SW 1271 (cell line): Measurements from ENCODE around the gene TFCP2L1.
"Not testable (repeated sequence)": the region's sequence is repeated elsewhere in the genome, so short reads cannot be mapped to it uniquely, and the experiment has no call there.

Experiments
- DNase-seq, 2 experiments: peaks; one replicate each; lab custom pipeline; 2025; lab: John Stamatoyannopoulos, UW

TFCP2L1 gene, protein sequence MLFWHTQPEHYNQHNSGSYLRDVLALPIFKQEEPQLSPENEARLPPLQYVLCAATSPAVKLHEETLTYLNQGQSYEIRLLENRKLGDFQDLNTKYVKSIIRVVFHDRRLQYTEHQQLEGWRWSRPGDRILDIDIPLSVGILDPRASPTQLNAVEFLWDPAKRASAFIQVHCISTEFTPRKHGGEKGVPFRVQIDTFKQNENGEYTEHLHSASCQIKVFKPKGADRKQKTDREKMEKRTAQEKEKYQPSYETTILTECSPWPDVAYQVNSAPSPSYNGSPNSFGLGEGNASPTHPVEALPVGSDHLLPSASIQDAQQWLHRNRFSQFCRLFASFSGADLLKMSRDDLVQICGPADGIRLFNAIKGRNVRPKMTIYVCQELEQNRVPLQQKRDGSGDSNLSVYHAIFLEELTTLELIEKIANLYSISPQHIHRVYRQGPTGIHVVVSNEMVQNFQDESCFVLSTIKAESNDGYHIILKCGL

DNA sequence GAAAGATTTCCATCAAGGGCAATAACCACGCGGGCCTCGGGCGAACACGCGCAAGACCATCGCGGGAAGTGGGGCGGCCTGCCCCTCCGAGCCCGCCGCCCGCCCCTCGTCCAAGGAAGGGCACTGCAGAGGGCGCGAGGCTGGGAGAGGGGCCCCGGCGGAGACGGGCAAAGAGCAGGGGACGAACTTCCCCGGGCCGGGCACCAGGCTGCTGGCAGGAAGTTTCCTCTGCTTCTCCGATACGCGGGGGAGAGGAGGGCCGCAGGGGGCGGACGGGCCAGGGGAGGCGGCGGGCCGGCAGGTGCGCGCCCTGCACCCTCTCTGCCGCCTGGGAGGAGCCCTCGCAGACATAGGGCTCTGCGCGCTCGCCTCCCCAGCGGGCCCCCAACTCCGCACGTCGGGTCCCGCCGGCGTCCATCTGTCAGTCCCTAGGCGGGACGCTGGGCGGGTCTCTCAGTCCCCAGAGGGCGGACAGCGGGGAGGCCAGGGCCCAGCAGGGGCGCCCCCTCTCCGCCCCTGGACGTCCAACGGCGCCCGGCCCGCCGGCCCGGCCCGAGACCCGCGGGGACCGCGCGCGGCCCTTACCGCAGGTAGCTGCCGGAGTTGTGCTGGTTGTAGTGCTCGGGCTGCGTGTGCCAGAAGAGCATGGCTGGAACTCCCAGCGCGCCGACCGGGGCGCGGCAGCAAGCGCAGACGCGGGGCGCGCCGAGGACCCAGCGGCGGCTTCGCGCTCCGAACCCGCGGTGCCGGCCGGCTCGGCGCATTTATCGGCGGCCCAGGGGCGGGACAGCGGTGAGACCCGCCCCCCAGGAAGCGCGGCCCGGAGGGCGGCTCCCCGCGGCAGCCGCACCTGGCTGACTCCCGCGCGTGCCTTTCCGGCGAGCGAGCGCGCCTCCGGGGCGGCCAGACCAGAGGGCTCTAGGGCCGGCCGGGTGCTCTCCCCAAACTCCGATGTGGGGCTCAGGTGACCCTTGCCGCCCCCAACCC, at the start of gene TFCP2L1:
TFCP2L1 (minus strand) TSS at position 740 of the 987 bp plus-strand sequence; CDS start at position 647, 93 bp downstream.
- DNase-seq = no peak

DNA sequence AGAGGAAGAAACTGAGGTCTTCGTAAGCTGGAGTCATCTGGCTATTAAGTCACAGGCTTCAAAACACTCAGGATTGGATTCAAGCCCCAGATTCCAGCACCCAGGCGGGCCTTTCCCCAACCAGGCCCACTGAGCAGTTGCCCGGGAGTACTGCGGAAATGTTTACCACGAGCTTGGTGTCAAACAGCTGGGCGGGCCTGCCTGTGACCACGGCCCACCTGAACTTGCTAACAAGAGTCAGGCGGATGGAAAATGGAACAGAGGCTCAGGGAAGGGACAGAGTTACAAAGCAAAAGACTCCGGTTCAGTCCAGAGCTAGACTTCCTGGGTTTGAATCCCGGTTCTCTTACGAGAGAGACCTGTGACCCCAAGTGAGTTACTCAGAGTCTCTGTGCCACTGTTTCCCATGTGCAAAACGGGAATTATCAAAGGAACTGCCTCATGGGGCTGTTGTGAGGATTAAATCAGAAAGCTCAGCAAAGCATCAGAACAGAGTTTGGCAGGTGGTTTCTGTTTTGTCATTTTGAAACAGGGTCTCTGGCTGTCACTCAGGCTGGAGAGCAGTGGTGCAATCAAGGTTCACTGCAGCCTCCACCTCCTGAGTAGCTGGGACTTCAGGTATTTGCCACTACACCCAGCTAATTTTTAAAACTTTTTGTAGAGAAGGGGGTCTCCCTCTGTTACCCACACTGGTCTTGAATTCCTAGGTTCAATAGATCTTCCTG, 49.0 kb upstream of the TFCP2L1 start:
- no peak for DNase-seq

DNA sequence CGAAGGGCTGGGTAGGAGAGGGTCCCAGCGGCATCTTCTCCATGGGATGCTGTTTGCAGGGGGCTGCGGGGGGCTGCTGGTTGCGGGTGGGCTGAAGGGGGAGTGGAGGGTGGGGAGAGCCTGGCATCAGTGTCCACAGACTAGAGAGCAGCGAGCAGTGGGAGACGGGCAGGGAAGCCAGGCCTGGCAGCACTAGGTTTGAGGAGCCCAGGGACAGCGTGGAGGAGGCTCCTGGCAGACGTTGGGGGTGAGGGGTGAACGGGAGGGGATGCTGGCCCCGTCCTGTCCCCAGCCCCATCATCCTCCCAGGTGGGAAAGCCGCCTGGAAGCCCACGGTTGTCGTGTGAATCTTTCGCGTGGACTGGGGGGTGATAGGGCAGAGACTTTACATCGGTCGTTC, 48.2 kb upstream of the TFCP2L1 start:
- DNase-seq = no peak

DNA sequence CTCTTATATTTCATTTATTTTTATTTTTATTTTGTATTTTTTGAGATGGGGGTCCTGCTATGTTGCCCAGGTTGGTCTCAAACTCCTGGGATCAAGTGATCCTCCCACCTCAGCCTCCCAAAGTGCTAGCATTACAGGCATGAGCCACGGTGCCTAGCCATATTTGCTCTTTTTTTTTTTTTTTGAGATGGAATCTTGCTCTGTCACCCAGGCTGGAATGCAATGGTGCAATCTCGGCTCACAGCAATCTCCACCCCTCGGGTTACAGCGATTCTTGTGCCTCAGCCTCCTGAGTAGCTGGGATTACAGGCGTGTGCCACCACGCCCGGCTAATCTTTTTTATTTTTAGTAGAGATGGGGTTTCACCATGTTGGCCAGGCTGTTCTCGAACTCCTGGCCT, 46.3 kb upstream of the TFCP2L1 start:
- DNase-seq = not testable (repeated sequence)

DNA sequence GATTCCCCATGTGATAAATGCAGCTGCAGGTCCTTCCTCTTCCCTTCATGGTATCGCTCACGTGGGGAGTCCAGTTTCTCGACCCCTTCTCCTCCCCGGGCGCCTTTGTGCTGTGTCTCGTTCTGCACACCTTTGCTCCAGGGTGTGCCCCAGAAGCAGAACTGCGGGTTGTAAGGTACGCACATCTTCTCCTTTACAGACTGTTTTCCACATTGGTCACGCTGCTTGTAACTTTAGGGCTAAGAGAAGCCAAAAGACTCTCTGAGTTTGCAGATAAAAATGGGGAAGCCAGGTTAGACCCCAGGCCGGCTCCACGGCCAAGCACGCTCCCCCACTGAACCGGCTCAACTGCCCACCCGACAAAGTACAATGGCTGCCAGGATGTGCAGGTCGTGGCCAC, 45.9 kb upstream of the TFCP2L1 start:
- DNase-seq = no peak

DNA sequence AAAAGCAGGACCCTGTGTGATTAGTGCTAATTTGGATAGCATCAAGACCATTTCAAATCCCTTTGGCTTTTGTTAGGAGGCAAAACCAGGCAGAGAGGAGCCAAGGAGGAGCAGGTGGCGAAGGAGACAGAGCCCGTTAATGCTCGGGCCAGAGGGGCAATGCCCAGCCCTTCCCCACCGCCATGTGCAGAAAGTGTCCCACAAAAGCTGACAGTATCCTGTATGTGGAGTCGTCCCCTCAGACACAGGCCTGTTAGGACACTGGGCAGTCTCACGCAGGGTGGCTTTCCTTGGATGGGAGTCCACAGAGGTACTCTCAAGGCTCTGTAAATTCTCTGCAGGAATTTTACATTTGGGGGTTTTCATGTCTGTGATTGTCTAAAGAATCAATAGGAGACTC, 44.8 kb upstream of the TFCP2L1 start:
- no peak for DNase-seq

DNA sequence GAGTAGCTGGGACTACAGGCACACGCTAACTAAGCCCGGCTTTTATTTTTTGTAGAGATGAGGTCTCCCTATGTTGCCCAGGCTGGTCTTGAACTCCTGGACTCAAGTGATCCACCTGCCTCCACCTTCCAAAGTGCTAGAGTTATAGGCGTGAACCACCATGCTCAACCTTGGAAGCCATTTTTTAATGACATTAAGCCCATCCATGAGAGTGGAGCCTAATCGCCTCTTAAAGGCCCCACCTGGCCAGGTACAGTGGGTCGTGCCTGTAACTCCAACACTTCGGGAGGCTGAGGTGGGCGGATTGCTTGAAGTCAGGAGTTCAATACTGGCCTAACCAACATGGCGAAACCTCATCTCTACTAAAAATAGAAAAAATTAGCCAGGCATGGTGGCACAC, 41.6 kb upstream of the TFCP2L1 start:
- DNase-seq = no peak

DNA sequence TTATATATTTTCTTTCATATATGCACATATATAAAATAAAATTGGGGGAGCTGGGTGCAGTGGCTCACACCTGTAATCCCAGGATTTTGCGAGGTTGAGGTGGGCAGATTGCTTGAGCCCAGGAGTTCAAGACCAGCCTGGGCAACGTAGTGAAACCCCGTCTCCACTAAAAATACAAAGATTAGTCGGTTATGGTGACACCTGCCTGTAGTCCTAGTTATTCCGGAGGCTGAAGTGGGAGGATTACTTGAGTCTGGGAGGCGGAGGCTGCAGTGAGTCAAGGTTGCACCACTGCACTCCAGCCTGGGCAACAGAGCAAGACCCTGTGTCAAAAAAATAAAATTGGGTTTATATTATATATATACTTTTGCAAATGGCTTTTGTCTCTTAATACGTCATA, 39.6 kb upstream of the TFCP2L1 start:
- no peak for DNase-seq

DNA sequence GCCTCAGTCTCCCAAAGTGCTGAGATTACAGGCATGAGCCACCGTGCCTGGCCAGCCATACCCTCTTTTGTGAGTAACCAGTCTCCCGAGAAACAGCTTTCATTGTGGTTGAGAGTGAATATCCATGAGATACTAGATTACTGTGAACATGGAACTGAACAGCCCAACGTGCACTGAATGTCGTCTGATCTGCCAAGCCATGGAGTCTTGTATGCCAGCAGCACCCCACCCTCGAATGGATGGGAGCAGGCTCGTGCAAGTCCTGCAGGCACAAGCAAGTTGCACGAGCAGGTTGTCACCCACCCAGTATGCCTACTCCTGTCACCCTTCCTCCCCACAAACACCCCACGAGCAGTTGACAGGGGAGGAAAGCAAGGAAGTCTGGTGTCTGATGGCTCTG, 36.5 kb upstream of the TFCP2L1 start:
- DNase-seq = no peak

DNA sequence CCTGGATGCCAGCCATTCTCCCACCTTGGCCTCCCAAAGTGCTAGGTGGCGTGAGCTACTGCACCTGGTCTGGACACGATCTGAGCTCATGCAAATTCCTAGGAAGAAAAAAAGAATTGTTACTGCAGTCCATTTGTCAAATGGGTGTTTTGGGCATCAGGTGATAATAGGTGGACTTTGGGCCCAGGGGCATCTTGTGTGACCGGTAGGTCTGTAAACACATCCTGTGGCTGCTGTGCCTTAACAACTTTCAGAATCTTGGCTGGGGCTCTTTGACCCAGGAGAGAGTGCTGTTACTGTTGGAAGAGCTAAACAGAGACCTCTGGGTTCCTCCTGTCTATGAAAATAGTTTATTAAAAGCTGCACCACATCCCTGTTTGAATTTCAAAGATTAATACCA, 34.9 kb upstream of the TFCP2L1 start:
- no peak for DNase-seq

DNA sequence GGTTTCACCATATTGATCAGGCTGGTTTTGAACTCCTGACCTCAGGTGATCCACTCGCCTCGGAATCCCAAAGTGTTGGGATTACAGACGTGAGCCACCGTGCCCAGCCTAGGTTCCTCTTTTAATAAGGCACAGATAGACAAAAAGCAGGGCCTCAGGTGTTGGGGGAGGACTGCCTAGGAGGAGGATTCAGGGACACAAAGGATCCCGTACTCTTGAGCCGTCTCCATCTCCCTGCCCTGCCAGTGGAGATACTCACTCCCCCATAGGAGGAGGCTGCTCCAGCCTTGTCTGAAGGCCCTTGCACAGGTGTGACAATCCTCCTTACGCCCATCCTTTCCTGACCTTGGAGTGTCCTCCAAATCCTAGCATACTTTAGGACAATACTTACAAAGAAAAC, 32.0 kb upstream of the TFCP2L1 start:
- DNase-seq = no peak

DNA sequence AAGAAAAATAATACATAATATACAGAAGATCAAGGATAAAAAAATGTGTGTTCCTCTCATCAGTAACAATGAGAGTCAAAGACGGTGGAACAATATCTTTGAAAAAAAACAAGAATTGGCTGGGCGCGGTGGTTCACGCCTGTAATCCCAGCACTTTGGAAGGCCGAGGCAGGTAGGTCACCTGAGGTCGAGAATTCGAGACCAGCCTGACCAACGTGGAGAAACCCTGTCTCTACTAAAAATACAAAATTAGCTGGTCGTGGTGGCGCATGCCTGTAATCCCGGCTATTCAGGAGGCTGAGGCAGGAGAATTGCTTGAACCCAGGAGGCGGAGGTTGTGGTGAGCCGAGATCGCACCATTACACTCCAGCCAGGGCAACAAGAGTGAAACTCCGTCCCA, 28.7 kb upstream of the TFCP2L1 start:
- DNase-seq = not testable (repeated sequence)

DNA sequence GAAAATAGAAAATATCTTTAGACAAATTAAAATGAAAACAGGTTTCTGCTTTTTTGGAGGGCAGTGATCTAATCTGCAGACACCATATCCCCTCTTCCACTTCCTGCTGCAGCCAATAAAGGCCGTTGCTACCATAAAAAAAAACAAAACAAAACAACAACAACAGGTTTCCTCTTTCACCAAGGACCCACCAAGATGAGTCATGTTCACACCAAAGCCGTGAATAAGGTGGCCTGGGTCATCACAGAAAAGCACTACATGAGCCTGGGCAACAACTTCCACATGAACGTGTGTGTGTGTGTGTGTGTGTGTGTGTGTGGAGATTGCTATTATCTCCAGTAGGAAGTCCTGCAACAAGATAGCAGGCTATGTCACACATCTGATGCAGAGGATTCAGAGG, 24.8 kb upstream of the TFCP2L1 start:
- DNase-seq = no peak

DNA sequence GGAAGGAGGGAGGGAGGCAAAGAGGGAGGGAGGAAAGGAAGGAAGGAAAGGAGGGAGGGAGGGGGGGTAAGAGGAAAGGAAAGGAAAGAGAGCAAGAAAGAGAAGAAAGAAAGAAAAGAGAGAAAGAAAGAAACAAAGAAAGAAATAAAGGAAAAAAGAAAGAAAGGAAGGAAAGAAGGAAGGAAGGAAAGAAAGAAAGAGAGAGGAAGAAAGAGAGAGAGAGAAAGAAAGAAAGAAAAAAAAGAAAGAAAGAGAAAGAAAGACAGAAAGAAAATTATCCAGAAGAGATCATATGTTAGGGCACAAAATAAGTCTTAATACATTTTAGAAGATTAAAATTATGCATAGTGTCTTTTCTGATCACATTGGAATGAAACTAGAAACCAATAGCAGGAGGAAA, 24.3 kb upstream of the TFCP2L1 start:
- no peak for DNase-seq

DNA sequence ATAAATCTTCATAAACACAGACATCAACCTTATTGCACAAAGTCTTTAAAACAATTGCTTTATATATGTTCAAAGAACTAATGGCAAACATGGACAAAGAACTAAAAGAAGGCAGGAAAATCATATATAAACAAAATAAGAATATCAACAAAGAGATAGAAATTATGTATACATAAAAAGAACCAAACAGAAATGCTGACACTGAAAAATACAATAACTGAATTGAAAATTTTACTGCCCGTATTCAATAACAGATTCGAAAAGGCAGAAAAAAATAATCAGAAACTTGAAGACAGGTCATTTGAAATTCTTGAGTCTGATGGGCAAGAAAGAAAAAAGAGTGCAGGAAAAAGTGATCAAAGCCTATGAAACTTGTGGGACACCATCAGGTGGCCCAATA, 22.0 kb upstream of the TFCP2L1 start:
- DNase-seq = no peak

DNA sequence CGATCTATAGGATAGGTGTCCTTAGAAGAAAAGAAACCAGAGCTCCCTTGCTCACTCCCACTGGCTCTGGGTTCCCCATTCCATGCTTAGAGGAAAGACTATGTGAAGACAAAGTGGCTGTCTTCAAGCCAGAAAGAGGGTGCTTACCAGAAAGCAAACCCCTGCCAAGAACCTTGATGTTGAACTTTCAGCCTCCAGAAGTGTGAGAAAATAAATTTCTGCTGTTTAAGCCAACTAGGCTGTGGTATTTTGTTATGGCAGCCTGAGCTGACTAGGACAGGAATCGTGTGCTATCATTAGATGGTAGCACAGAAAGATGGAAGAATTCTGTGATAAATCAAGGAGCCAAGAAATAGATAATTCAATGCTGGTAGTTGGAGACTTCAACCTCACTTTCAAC, 19.9 kb upstream of the TFCP2L1 start:
- DNase-seq = no peak

DNA sequence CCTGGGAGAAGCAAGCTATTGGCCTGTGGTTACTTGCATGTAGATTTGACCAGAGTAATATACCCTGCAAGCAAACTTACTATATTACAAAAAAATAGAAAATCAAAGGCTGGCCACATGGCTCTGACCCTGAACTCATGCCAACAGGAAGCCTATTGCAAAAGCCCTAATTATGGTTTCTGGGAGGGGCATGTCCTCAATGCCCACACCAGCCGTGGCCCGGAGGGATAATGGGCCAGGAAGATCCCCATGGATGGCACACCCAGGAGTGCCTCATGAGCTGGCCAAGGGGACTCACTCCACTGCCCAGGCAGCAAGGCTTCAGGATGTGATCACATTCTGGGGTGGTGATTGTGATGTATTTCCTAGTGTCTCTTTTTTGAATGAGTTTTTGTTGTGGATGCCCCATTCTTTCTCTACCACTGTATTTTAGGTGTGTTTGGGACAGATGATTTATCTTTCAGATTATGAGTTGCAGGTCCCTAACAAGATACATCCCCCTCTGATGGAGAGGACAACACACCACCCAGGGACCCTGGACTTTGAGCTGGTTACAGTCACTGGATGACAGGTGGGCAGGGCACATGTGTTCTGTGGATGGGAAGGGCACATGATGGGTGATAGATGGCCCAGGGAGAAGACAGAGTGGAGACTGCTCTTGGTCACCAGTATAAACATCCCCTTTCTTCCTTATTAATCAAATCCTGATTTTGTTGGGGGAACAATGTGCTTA, 18.7 kb upstream of the TFCP2L1 start:
- no peak for DNase-seq

DNA sequence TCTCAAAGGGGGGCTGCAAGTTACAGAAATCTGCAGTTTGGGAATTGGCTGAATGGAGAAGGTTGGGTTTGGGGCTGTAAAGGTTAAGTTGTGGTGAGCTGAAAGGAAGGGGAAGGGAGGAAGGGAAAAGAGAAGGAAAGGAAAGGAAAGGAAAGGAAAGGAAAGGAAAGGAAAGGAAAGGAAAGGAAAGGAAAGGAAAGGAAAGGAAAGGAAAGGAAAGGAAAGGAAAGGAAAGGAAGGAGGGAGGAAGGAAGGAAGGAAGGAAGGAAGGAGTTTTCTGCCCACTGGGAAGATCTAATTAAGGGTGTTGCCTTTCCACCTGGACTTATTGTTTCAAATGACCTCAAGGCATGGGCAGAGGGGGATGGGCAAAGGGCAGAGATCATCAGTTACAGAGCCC, 16.2 kb upstream of the TFCP2L1 start:
- DNase-seq = not testable (repeated sequence)

DNA sequence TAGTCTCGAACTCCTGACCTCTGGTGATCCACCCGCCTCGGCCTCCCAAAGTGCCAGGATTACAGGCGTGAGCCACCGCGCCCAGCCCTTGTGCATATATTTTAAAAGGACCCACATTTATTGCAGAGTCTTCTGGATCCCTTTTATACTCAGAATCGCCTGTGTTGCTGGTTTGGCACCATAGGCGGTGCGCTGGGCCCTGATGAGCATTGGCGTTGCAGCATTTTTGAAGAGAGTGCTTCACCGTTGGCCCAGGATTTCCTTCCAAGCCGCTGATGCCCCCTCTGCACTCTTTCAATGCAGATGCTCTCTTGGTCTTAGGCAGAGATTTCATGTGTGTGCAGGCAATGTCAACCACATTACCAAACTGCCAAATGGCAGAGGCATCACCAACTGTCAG, 13.5 kb upstream of the TFCP2L1 start:
- no peak for DNase-seq

DNA sequence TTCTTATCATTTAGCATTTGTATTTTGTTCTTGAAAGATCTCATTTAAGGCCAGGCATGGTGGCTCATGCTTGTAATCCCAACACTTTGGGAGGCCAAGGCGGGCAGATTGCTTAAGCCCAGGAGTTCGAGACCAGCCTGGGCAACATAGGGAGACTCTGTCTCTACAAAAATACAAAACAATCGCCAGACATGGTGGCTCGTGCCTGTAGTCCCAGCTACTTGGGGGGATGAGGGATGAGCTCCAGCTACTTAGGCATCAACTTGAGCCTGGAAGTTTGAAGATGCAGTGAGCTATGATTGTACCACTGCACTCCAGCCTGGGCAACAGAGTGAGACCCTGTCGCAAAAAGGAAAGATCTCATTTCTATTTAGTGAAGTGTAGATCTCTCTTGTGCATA, 12.9 kb upstream of the TFCP2L1 start:
- DNase-seq = not testable (repeated sequence)

DNA sequence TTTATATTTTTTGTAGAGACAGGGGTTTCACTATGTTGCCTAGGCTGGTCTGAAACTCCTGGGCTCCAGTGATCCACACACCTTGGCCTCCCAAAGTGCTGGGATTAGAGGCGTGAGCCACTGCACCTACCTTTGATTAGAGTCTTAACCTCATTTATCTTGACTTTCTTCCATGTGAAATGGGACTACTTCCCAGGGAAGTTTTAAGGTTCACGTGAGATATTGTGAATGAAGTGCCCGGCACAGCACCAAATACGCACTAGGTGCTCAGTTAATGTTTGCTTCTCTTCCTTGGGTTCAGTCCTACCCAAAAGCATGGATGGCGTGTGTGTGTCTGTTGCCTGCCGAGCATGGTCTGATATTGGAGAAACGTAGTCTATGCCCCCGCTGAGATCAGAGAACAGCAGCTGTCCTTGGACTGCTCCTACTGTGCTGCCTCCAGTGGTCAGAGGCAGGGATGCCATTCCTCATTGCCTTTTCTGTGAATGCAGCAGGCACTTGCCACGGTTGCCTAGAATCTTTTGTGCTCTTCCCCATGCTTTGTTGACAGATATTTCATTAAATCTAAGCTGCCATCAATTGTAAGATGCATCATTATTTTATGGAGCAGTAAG, 12.3 kb upstream of the TFCP2L1 start:
- DNase-seq = peak in 1 of 2 experiments; percentile 35
